ENCODE results near the gene NOCT.

Gene NOCT

DNA sequence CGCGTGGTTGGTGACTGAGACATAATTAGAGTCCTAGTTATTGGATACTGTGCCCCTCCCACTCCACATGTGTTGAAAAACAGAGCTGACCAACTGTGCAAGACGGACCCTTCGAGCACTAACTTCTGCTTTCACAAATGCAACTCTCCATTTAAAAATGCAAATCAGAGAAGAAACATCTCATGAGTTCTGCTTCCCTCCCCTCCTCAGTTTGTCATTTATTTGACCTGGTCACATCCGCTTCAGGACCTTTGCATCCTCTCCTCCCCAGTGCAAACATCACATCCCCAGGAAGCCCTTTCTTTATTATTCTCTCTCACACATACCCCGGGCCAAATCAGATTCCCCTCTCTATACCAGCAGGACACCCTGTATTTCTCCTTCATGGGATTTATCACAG is 38.1 kb upstream of the NOCT start:
- H3K4me3 ChIP-seq (ENCODE audit: low read length), result no peak overlapping the region
- H3K4me2 ChIP-seq (ENCODE audit: low read length), result no peak overlapping the region
- no peaks in the 10 kb centered on the region for H3K79me2 ChIP-seq (ENCODE audit: control insufficient read depth, insufficient read depth, low read length)
- H3K27ac ChIP-seq (ENCODE audit: low read depth, low read length), result no peak overlapping the region
- no peaks in the 10 kb centered on the region for H3K36me3 ChIP-seq (ENCODE audit: control insufficient read depth, insufficient read depth, low read length)
- no peak overlapping the region for H3K23ac ChIP-seq (ENCODE audit: low read length)
- H3K27me3 ChIP-seq (ENCODE audit: insufficient read depth, low read length, poor library complexity), result no peaks in the 10 kb centered on the region
- DNase-seq, result peak; percentile 55
- no peak overlapping the region for H2AK5ac ChIP-seq (ENCODE audit: low read length)
- H3K79me1 ChIP-seq (ENCODE audit: low read length), result no peaks in the 10 kb centered on the region
- H3K4me1 ChIP-seq (ENCODE audit: control insufficient read depth, low read depth, low read length), result peaks cover 16% of the 10 kb centered on the region
- H2BK5ac ChIP-seq (ENCODE audit: low read length), result no peak overlapping the region
- H2BK15ac ChIP-seq (replicated peaks; ENCODE audit: low read depth), result peak overlapping the region; percentile 1
- H4K5ac ChIP-seq (ENCODE audit: low read length), result no peak overlapping the region
- no peak overlapping the region for H3K4ac ChIP-seq (ENCODE audit: low read depth, low read length)
- H2BK120ac ChIP-seq (ENCODE audit: low read depth, low read length), result no peak overlapping the region
- H3K9ac ChIP-seq (ENCODE audit: low read length), result no peak overlapping the region
- no peak overlapping the region for H3K18ac ChIP-seq (ENCODE audit: low read length)
- no peak overlapping the region for H4K8ac ChIP-seq (ENCODE audit: low read depth, low read length)
- WGBS (ENCODE audit: extremely low coverage, insufficient coverage, low lambda C conversion rate), result no CpG with 5 or more reads among the region's 6 CpGs
- no peak overlapping the region for H3K56ac ChIP-seq (ENCODE audit: low read length)

DNA sequence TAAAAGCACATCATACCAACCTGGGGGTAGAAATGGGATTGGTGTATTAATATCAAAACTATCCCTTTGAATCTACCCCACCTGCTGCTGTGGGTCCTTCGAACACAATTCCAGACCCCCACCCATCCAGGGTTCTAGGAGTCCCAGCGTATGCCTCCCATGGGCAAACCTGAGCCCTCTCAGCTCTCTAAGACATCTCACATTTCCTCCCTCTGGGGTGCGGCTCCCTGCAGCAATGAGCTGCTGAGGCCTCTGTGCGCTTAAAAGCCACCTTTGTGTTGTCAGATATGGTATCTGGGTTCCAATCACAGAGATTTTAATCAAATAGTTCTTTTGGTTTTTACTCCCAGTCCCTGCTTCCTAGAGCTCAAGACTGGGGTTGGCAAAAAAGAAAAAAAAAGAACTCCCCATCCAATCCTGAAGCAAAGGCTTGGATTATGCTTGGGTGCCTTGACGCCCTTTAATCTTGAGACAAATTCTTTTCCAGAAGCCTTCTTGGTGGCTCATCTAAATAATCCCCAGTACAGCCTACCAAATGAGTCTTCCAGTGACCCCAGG is 37.5 kb upstream of the NOCT start:
- peak overlapping the region; percentile 70 for H3K56ac ChIP-seq (ENCODE audit: low read length)
- H3K23ac ChIP-seq (ENCODE audit: low read length), result peak overlapping the region; percentile 89
- WGBS (ENCODE audit: extremely low coverage, insufficient coverage, low lambda C conversion rate), result no CpG with 5 or more reads among the region's 5 CpGs
- H3K4ac ChIP-seq (ENCODE audit: low read depth, low read length), result peak overlapping the region; percentile 85
- no peaks in the 10 kb centered on the region for H3K79me2 ChIP-seq (ENCODE audit: control insufficient read depth, insufficient read depth, low read length)
- peak overlapping the region; percentile 29 for H3K9ac ChIP-seq (ENCODE audit: low read length)
- H3K18ac ChIP-seq (ENCODE audit: low read length), result peak overlapping the region; percentile 90
- H2AK5ac ChIP-seq (ENCODE audit: low read length), result no peak overlapping the region
- H3K27ac ChIP-seq (ENCODE audit: low read depth, low read length), result peak overlapping the region; percentile 91
- peak; percentile 68 for DNase-seq
- no peak overlapping the region for H3K4me3 ChIP-seq (ENCODE audit: low read length)
- H3K79me1 ChIP-seq (ENCODE audit: low read length), result no peaks in the 10 kb centered on the region
- H4K5ac ChIP-seq (ENCODE audit: low read length), result no peak overlapping the region
- no peak overlapping the region for H2BK120ac ChIP-seq (ENCODE audit: low read depth, low read length)
- peak overlapping the region; percentile 93 for H2BK5ac ChIP-seq (ENCODE audit: low read length)
- no peak overlapping the region for H3K4me2 ChIP-seq (ENCODE audit: low read length)
- peaks cover 12% of the 10 kb centered on the region for H3K4me1 ChIP-seq (ENCODE audit: control insufficient read depth, low read depth, low read length)
- no peaks in the 10 kb centered on the region for H3K27me3 ChIP-seq (ENCODE audit: insufficient read depth, low read length, poor library complexity)
- no peak overlapping the region for H4K8ac ChIP-seq (ENCODE audit: low read depth, low read length)
- H2BK15ac ChIP-seq (replicated peaks; ENCODE audit: low read depth), result no peak overlapping the region
- H3K36me3 ChIP-seq (ENCODE audit: control insufficient read depth, insufficient read depth, low read length), result no peaks in the 10 kb centered on the region

DNA sequence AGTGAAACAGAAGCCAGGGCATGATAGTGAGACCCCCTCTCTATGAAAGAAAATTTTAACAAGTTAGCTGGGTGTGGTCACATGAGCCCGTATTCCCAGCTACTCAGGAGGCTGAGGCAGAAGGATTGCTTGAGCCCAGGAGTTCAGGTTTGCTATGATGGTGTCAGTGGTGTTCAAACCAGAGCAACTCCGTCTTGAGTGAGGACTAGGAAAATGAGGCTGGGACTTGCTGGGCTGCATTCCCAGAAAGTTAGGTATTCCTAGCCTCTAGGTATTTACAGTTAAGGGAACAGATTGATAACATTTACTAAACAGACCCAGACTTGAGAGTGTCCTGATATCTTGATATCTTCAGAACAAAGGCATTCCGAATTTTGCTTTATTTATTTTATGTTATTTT is 37.0 kb upstream of the NOCT start:
- H3K27me3 ChIP-seq (ENCODE audit: insufficient read depth, low read length, poor library complexity), result no peaks in the 10 kb centered on the region
- H2BK15ac ChIP-seq (replicated peaks; ENCODE audit: low read depth), result no peak overlapping the region
- no peak overlapping the region for H2BK120ac ChIP-seq (ENCODE audit: low read depth, low read length)
- no peak overlapping the region for H3K4me2 ChIP-seq (ENCODE audit: low read length)
- peak; percentile 87 for DNase-seq
- H2BK5ac ChIP-seq (ENCODE audit: low read length), result peak overlapping the region; percentile 93
- H3K9ac ChIP-seq (ENCODE audit: low read length), result peak overlapping the region; percentile 29
- H3K4ac ChIP-seq (ENCODE audit: low read depth, low read length), result peak overlapping the region; percentile 85
- peak overlapping the region; percentile 90 for H3K18ac ChIP-seq (ENCODE audit: low read length)
- H3K56ac ChIP-seq (ENCODE audit: low read length), result peak overlapping the region; percentile 70
- H3K4me1 ChIP-seq (ENCODE audit: control insufficient read depth, low read depth, low read length), result peaks cover 8% of the 10 kb centered on the region
- no peak overlapping the region for H2AK5ac ChIP-seq (ENCODE audit: low read length)
- H4K5ac ChIP-seq (ENCODE audit: low read length), result no peak overlapping the region
- no peak overlapping the region for H3K4me3 ChIP-seq (ENCODE audit: low read length)
- H4K8ac ChIP-seq (ENCODE audit: low read depth, low read length), result no peak overlapping the region
- no peaks in the 10 kb centered on the region for H3K36me3 ChIP-seq (ENCODE audit: control insufficient read depth, insufficient read depth, low read length)
- H3K79me1 ChIP-seq (ENCODE audit: low read length), result no peaks in the 10 kb centered on the region
- no peaks in the 10 kb centered on the region for H3K79me2 ChIP-seq (ENCODE audit: control insufficient read depth, insufficient read depth, low read length)
- no CpG with 5 or more reads among the region's 3 CpGs for WGBS (ENCODE audit: extremely low coverage, insufficient coverage, low lambda C conversion rate)
- peak overlapping the region; percentile 91 for H3K27ac ChIP-seq (ENCODE audit: low read depth, low read length)
- H3K23ac ChIP-seq (ENCODE audit: low read length), result peak overlapping the region; percentile 89

DNA sequence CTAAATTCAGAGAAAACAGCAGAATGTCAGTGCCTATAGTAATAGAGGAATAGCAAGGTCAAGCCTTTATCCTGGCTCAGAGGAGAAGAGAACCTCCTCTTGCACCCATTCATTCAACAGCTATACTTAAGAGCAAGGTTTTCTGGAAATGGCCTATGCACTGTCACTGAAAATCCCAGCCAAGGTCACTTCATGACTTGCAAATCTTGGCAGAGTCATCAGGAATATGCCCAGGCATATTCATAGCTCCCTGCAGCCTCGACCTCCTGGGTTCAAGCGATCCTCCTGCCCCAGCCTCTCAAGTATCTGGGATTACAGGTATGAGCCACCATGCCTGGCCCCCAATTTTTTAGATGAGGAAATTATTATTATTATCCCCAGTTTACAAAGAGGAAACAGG is 35.8 kb upstream of the NOCT start:
- no peaks in the 10 kb centered on the region for H3K27me3 ChIP-seq (ENCODE audit: insufficient read depth, low read length, poor library complexity)

DNA sequence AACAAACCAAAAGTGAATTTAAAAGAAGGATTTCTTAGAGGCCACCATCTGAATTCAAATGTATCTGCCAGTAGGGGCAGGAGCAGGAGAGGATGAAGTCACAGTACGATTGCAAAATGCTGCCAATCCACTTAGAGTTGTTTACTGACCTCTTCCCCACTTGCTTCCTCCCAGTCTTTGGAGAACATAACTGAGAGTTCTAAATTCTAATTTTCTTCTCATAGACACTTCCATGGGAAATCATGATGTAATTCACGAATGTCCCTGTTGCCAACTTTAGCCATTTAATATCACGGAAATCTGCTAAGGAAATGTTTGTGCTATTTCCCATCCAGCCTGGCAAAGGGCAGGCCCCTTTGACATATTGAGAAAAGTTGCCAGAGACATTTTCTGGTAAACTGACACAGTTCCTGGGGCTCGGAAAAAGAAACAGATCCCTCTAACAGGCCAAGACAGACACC is 33.6 kb upstream of the NOCT start:
- H4K8ac ChIP-seq (ENCODE audit: low read depth, low read length), result no peak overlapping the region
- no peak overlapping the region for H3K27ac ChIP-seq (ENCODE audit: low read depth, low read length)
- H3K9ac ChIP-seq (ENCODE audit: low read length), result no peak overlapping the region
- no peak overlapping the region for H2AK5ac ChIP-seq (ENCODE audit: low read length)
- no peak overlapping the region for H4K5ac ChIP-seq (ENCODE audit: low read length)
- no peak overlapping the region for H2BK120ac ChIP-seq (ENCODE audit: low read depth, low read length)
- no peaks in the 10 kb centered on the region for H3K79me1 ChIP-seq (ENCODE audit: low read length)
- peaks cover 7% of the 10 kb centered on the region for H3K4me1 ChIP-seq (ENCODE audit: control insufficient read depth, low read depth, low read length)
- no peak overlapping the region for H2BK15ac ChIP-seq (replicated peaks; ENCODE audit: low read depth)
- WGBS (ENCODE audit: extremely low coverage, insufficient coverage, low lambda C conversion rate), result no CpG with 5 or more reads among the region's 4 CpGs
- no peaks in the 10 kb centered on the region for H3K79me2 ChIP-seq (ENCODE audit: control insufficient read depth, insufficient read depth, low read length)
- H3K27me3 ChIP-seq (ENCODE audit: insufficient read depth, low read length, poor library complexity), result no peaks in the 10 kb centered on the region
- H3K23ac ChIP-seq (ENCODE audit: low read length), result no peak overlapping the region
- DNase-seq, result peak; percentile 72
- H3K4ac ChIP-seq (ENCODE audit: low read depth, low read length), result no peak overlapping the region
- no peak overlapping the region for H3K56ac ChIP-seq (ENCODE audit: low read length)
- no peak overlapping the region for H3K4me3 ChIP-seq (ENCODE audit: low read length)
- no peak overlapping the region for H3K18ac ChIP-seq (ENCODE audit: low read length)
- no peak overlapping the region for H2BK5ac ChIP-seq (ENCODE audit: low read length)
- H3K4me2 ChIP-seq (ENCODE audit: low read length), result no peak overlapping the region
- no peaks in the 10 kb centered on the region for H3K36me3 ChIP-seq (ENCODE audit: control insufficient read depth, insufficient read depth, low read length)

More for the DNA sequence above, 35.8 kb upstream of the NOCT start:
- no peak overlapping the region for H3K27ac ChIP-seq (ENCODE audit: low read depth, low read length)
- no peak overlapping the region for H2BK15ac ChIP-seq (replicated peaks; ENCODE audit: low read depth)
- H3K56ac ChIP-seq (ENCODE audit: low read length), result peak overlapping the region; percentile 56
- peak overlapping the region; percentile 69 for H3K18ac ChIP-seq (ENCODE audit: low read length)
- peak overlapping the region; percentile 65 for H2AK5ac ChIP-seq (ENCODE audit: low read length)
- no peaks in the 10 kb centered on the region for H3K36me3 ChIP-seq (ENCODE audit: control insufficient read depth, insufficient read depth, low read length)
- H3K4me1 ChIP-seq (ENCODE audit: control insufficient read depth, low read depth, low read length), result peaks cover 7% of the 10 kb centered on the region
- no peak overlapping the region for H4K5ac ChIP-seq (ENCODE audit: low read length)
- no peak overlapping the region for H3K23ac ChIP-seq (ENCODE audit: low read length)
- H3K4me2 ChIP-seq (ENCODE audit: low read length), result no peak overlapping the region
- peak overlapping the region; percentile 49 for H2BK120ac ChIP-seq (ENCODE audit: low read depth, low read length)
- no CpG with 5 or more reads among the region's 2 CpGs for WGBS (ENCODE audit: extremely low coverage, insufficient coverage, low lambda C conversion rate)
- no peak overlapping the region for H3K4ac ChIP-seq (ENCODE audit: low read depth, low read length)
- no peaks in the 10 kb centered on the region for H3K79me2 ChIP-seq (ENCODE audit: control insufficient read depth, insufficient read depth, low read length)
- H3K4me3 ChIP-seq (ENCODE audit: low read length), result no peak overlapping the region
- no peak overlapping the region for H4K8ac ChIP-seq (ENCODE audit: low read depth, low read length)
- H3K9ac ChIP-seq (ENCODE audit: low read length), result no peak overlapping the region
- no peak overlapping the region for H2BK5ac ChIP-seq (ENCODE audit: low read length)
- no peak for DNase-seq
- no peaks in the 10 kb centered on the region for H3K79me1 ChIP-seq (ENCODE audit: low read length)

DNA sequence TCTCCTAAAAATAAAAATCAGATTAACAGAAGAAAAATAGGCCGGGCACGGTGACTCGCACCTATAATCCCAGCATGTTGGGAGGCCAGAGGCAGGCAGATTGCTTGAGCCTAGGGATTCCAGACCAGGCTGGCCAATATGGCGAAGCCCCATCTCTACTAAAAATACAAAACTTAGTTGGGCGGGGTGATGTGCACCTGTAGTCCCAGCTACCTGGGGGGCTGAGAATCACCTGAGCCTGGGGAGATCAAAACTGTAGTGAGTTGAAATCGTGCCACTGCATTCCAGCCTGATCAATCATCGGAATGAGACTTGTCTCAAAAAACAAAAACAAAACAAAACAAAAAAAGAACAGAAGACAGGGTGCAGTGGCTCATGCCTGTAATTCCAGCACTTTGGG is 32.8 kb upstream of the NOCT start:
- H2BK15ac ChIP-seq (replicated peaks; ENCODE audit: low read depth), result no peak overlapping the region
- no peak overlapping the region for H2BK5ac ChIP-seq (ENCODE audit: low read length)
- WGBS (ENCODE audit: extremely low coverage, insufficient coverage, low lambda C conversion rate), result no CpG with 5 or more reads among the region's 7 CpGs
- peaks cover 5% of the 10 kb centered on the region for H3K4me1 ChIP-seq (ENCODE audit: control insufficient read depth, low read depth, low read length)
- no peak overlapping the region for H3K18ac ChIP-seq (ENCODE audit: low read length)
- no peak overlapping the region for H3K4me3 ChIP-seq (ENCODE audit: low read length)
- no peak overlapping the region for H3K23ac ChIP-seq (ENCODE audit: low read length)
- DNase-seq, result peak; percentile 22
- H3K27me3 ChIP-seq (ENCODE audit: insufficient read depth, low read length, poor library complexity), result no peaks in the 10 kb centered on the region
- no peak overlapping the region for H3K27ac ChIP-seq (ENCODE audit: low read depth, low read length)
- no peak overlapping the region for H3K56ac ChIP-seq (ENCODE audit: low read length)
- H4K8ac ChIP-seq (ENCODE audit: low read depth, low read length), result no peak overlapping the region
- no peak overlapping the region for H3K4ac ChIP-seq (ENCODE audit: low read depth, low read length)
- no peak overlapping the region for H3K9ac ChIP-seq (ENCODE audit: low read length)
- H3K79me2 ChIP-seq (ENCODE audit: control insufficient read depth, insufficient read depth, low read length), result no peaks in the 10 kb centered on the region
- H2AK5ac ChIP-seq (ENCODE audit: low read length), result no peak overlapping the region
- H2BK120ac ChIP-seq (ENCODE audit: low read depth, low read length), result no peak overlapping the region
- H3K79me1 ChIP-seq (ENCODE audit: low read length), result no peaks in the 10 kb centered on the region
- no peaks in the 10 kb centered on the region for H3K36me3 ChIP-seq (ENCODE audit: control insufficient read depth, insufficient read depth, low read length)
- H3K4me2 ChIP-seq (ENCODE audit: low read length), result no peak overlapping the region
- no peak overlapping the region for H4K5ac ChIP-seq (ENCODE audit: low read length)
